Neural cell (in vitro differentiated cells): ENCODE results near the gene SCUBE1.

Source experiments
- POLR2AphosphoS5 ChIP-seq: IDR thresholded peaks from 2 replicates; pipeline ENCODE4 v1.6.1; 2012
- RAD21 ChIP-seq: fragments of 450-650 bp; conservative IDR thresholded peaks from 2 replicates; pipeline ENCODE4 v1.6.1; 2014; ENCODE audit warnings: antibody characterized with exemption, mild to moderate bottlenecking, moderate library complexity
- SMC3 ChIP-seq: fragments of 450-650 bp; conservative IDR thresholded peaks from 2 replicates; pipeline ENCODE4 v1.6.1; 2014; ENCODE audit warnings: antibody characterized with exemption, mild to moderate bottlenecking, moderate library complexity; ENCODE audit not compliant: poor library complexity
- TF ChIP-seq, protein P1 (sequence below): fragments of 450-650 bp; IDR thresholded peaks from 2 replicates; pipeline ENCODE4 v1.5.1; 2014; ENCODE audit warnings: antibody characterized with exemption, mild to moderate bottlenecking, moderate library complexity; ENCODE audit not compliant: poor library complexity, severe bottlenecking

DNA sequence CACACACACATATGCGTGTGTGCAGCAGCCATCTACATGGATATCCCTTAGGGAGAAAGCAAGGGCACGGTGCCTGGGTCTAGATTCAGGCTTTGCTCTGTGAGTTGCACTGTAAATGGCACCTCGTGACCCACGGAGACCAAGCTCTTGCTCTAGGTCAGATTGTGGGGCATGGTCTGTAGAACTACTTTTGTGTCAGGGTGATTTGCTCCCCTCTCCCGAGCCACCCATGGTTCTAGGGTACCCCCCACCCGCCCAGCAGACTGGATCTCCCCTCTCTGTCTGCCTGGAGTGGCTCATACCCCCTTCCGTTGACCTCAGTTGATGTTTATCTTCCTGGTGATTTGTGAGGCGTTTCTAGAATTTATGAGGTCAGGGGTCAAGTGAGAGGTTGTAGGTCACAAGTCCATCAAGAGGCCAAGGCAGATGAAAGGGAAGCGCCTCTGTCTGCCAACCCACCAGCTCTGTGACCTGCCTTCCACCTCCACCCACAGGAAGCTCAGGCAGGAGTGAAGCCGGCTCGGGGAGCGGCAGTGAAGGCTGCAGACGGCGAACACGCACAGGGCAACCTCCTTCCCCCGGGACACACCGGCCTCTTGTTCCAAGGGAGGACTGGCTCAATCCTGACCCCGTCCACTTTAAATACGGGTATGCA lies 80.1 kb downstream of the SCUBE1 start:
- TF ChIP-seq POLR2AphosphoS5 (no peak), SMC3 (no peak), RAD21 (no peak)
- TF ChIP-seq, protein P1, sequence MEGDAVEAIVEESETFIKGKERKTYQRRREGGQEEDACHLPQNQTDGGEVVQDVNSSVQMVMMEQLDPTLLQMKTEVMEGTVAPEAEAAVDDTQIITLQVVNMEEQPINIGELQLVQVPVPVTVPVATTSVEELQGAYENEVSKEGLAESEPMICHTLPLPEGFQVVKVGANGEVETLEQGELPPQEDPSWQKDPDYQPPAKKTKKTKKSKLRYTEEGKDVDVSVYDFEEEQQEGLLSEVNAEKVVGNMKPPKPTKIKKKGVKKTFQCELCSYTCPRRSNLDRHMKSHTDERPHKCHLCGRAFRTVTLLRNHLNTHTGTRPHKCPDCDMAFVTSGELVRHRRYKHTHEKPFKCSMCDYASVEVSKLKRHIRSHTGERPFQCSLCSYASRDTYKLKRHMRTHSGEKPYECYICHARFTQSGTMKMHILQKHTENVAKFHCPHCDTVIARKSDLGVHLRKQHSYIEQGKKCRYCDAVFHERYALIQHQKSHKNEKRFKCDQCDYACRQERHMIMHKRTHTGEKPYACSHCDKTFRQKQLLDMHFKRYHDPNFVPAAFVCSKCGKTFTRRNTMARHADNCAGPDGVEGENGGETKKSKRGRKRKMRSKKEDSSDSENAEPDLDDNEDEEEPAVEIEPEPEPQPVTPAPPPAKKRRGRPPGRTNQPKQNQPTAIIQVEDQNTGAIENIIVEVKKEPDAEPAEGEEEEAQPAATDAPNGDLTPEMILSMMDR = no peak
